ENCODE results near the gene MPPED1.

Gene MPPED1

DNA sequence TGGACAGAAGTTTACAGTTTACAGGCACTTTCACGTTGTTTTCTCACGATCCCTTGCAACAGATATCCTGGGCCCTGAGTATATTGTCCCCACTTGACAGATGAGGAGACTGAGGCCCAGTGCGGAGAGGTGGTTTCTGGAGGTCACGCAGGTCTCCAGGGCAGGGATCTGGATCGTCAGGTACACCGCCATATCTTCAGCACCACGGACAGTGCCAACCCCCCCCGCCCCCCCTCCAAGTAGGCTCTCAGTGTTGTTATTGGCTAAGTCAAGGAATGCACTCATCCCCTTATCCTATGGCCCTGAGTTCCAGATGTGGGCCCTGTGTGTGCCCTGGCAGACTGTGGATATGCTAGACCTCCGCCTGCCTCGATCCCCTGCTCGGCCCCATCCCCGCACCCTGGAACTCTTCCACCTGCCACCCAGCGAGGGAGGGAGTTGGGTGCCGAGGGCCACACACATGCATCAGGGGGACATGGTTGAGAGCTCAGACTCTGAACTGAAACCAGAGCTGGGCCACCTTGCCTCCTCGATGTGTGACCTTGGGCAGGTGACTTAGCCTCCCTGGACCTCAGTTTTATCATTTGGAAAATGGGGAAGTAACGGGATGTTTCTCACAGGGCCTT, 37.5 kb downstream of the MPPED1 start:
- no peak overlapping the region for H3K27ac ChIP-seq
- CTCF ChIA-PET = interaction anchor here (1.1 kb wide), 1 partner anchor 44 kb away, joined by 3 read pairs; no protein-coding TSS in a partner anchor
- peak; percentile 51 for DNase-seq (ENCODE audit: low spot score)
- TF ChIP-seq, protein P1, sequence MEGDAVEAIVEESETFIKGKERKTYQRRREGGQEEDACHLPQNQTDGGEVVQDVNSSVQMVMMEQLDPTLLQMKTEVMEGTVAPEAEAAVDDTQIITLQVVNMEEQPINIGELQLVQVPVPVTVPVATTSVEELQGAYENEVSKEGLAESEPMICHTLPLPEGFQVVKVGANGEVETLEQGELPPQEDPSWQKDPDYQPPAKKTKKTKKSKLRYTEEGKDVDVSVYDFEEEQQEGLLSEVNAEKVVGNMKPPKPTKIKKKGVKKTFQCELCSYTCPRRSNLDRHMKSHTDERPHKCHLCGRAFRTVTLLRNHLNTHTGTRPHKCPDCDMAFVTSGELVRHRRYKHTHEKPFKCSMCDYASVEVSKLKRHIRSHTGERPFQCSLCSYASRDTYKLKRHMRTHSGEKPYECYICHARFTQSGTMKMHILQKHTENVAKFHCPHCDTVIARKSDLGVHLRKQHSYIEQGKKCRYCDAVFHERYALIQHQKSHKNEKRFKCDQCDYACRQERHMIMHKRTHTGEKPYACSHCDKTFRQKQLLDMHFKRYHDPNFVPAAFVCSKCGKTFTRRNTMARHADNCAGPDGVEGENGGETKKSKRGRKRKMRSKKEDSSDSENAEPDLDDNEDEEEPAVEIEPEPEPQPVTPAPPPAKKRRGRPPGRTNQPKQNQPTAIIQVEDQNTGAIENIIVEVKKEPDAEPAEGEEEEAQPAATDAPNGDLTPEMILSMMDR (conservative IDR thresholded peaks at IDR 0.05; ENCODE audit: low read depth) = no peak
- POLR2A ChIA-PET (ENCODE audit: low non-redundant PET) = no interaction called here

DNA sequence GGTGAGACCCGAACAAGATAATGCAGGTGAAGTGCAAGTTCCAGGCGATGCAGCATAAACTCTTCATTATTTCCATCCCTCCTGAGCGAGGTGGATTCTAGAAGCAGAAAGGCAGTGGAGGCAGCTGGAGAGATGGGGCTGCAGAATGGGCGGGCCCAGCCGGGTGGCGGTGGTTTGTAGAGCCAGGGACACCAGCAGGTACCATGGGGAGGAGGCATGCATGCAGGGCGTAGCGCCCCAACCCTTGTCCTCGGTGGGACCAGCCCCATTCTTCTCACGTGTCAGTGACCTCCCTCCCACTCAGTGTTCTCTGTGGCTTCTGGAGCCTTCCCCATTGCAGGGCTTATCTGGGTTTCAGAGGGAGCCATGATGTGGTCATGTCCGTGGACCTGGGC, 38.0 kb downstream of the MPPED1 start:
- TF ChIP-seq, protein P1 (conservative IDR thresholded peaks at IDR 0.05; ENCODE audit: low read depth) = no peak
- ChIA-PET CTCF (no interaction called here), POLR2A (ENCODE audit: low non-redundant PET) (no interaction called here)
- H3K27ac ChIP-seq = no peak overlapping the region
- no peak for DNase-seq (ENCODE audit: low spot score)

DNA sequence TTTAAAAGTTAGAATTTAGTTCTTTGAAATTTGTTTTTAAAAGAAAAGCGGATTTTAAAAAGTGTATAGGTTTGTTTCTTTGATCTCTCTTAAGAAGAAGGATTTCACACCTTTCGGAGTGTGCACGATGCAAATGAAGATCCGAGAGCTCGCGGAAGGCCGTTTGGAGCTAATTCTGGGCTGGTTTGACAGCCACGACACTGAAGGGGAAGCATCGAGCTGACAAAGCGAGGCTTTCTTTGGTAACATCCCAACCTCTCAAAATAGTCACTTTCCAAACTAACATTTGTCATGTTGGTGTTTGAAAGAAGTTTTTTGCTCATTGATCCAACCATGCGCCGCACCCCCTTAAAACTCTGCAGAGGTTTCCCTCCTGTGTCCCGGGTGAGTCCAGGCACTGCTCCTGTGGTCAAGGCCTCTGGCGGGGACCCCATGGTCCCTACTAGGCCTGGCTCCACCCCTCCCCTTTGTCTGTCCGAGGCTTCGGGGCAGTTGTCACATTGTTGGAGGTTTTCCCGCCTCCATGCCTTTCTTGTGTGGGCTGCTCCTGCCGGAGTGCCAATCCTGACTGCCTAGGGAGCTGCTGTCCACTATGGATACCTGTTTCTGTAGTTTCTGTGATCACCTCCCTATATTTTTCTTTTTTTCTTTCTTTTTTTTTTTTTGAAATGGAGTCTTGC, 39.7 kb downstream of the MPPED1 start:
- DNase-seq (ENCODE audit: low spot score) = no peak
- TF ChIP-seq, protein P1 (conservative IDR thresholded peaks at IDR 0.05; ENCODE audit: low read depth) = no peak
- POLR2A ChIA-PET (ENCODE audit: low non-redundant PET) = no interaction called here
- CTCF ChIA-PET = no interaction called here
- no peak overlapping the region for H3K27ac ChIP-seq

DNA sequence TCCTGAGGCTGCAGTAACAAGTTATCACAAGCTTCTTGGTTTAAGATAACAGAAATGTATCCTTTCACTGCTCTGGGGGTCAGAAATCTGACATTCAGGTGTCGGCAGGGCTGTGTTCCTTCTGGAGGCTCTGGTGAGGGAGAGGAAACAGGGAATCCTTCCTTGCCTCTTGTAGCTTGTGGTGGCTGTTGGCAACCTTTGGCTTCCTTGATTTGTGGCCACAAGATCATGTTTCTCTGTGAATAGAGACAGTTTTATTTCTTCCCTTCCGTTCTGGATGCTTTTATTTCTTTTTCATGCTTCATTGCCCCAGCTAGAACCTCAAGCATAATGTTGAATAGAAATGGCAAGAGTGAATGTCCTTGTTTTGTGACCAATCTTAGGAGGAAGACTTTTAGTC, 44.0 kb downstream of the MPPED1 start:
- DNase-seq (ENCODE audit: low spot score) = no peak
- ChIA-PET POLR2A (ENCODE audit: low non-redundant PET) (no interaction called here), CTCF (no interaction called here)
- no peak overlapping the region for H3K27ac ChIP-seq
- TF ChIP-seq, protein P1 (conservative IDR thresholded peaks at IDR 0.05; ENCODE audit: low read depth) = no peak

DNA sequence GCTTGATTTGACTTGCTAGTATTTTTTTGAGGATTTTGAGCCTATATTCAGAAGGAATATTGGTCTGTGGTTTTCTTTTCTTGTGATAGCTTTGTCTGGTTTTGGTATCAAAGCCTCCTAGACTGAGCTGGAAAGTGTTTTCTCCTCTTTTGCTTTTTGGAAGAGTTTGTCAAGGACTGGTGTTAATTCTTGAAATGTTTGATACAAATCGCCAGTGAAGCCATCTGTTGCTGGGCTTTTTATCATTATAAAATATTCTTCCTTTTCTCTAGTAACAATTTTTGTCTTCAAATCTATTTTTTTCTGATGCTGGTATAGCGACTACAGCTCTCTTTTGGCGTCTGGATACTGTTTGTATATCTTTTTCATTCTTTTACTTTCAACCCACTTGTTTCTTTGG, 45.2 kb downstream of the MPPED1 start:
- no peak for DNase-seq (ENCODE audit: low spot score)
- CTCF ChIA-PET = interaction anchor here (0.7 kb wide), 1 partner anchor 340 kb away, joined by 4 read pairs; no protein-coding TSS in a partner anchor
- POLR2A ChIA-PET (ENCODE audit: low non-redundant PET) = no interaction called here
- H3K27ac ChIP-seq = no peak overlapping the region
- TF ChIP-seq, protein P1 (conservative IDR thresholded peaks at IDR 0.05; ENCODE audit: low read depth) = no peak

DNA sequence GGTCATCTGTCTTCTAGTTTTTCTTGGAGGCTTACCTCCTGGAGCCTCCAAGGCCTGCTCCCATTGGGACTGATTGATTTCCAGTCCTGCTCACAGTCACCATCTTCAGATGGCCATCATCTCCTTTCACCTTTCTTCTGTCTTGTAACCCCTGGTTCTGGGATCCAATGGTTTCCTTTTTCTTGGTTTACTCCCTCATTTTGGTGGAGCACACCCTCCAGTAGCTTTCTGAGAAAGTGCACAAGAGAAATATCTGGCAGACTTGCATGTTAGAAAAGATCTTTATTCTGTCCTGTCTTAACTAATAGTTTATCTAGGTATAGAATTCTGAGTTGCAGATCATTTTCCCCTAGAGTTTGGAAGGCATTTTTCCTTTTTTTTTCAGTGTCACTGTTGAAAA, 50.9 kb downstream of the MPPED1 start:
- ChIA-PET CTCF (no interaction called here), POLR2A (ENCODE audit: low non-redundant PET) (no interaction called here)
- TF ChIP-seq, protein P1 (conservative IDR thresholded peaks at IDR 0.05; ENCODE audit: low read depth) = no peak
- H3K27ac ChIP-seq = no peak overlapping the region
- no peak for DNase-seq (ENCODE audit: low spot score)
